ENCODE results near the gene DNTT.

The DNTT gene

GRCh38 chr10:96304230-96304629 is at the start of gene DNTT:
Gene DNTT (plus strand): TSS chr10:96304434. CDS start chr10:96304498, 64 bp downstream.
- no peak for DNase-seq

- DNase-seq = no peak
These were observed 49.3 kb upstream of the DNTT start for GRCh38 chr10:96254976-96255375.

GRCh38 chr10:96255549-96256333 is 48.5 kb upstream of the DNTT start:
- no peak for DNase-seq

- DNase-seq = no peak
These were observed 46.3 kb upstream of the DNTT start for GRCh38 chr10:96257944-96258343.

GRCh38 chr10:96259150-96259549 is 45.1 kb upstream of the DNTT start:
- DNase-seq = no peak

GRCh38 chr10:96260014-96260413 is 44.2 kb upstream of the DNTT start:
- DNase-seq = no peak

GRCh38 chr10:96261132-96261531 is 43.1 kb upstream of the DNTT start:
- DNase-seq = no peak

- no peak for DNase-seq
These were observed 42.3 kb upstream of the DNTT start for GRCh38 chr10:96261930-96262329.

- no peak for DNase-seq
These were observed 41.1 kb upstream of the DNTT start for GRCh38 chr10:96263176-96263575.

- DNase-seq = no peak
These were observed 40.6 kb upstream of the DNTT start for GRCh38 chr10:96263669-96264068.

GRCh38 chr10:96264938-96265337 is 39.3 kb upstream of the DNTT start:
- no peak for DNase-seq

GRCh38 chr10:96266118-96266770 is 38.0 kb upstream of the DNTT start:
- no peak for DNase-seq

- DNase-seq = no peak
These were observed 37.0 kb upstream of the DNTT start for GRCh38 chr10:96267234-96267705.

- DNase-seq = no peak
These were observed 35.8 kb upstream of the DNTT start for GRCh38 chr10:96268341-96268909.

GRCh38 chr10:96269438-96270300 is 34.6 kb upstream of the DNTT start:
- no peak for DNase-seq

GRCh38 chr10:96270571-96270970 is 33.7 kb upstream of the DNTT start:
- DNase-seq = no peak

GRCh38 chr10:96271016-96271815 is 33.0 kb upstream of the DNTT start, which contains the start of gene BLNK:
Gene BLNK (minus strand): TSS chr10:96271569. CDS start chr10:96271398, 171 bp downstream.
- no peak for DNase-seq

GRCh38 chr10:96272316-96273280 is 31.6 kb upstream of the DNTT start:
- no peak for DNase-seq

- no peak for DNase-seq
These were observed 28.4 kb upstream of the DNTT start for GRCh38 chr10:96275685-96276418.

GRCh38 chr10:96276426-96276825 is 27.8 kb upstream of the DNTT start:
- no peak for DNase-seq

Measured in KG1 (cell line).